Loucy (cell line): Measurements from ENCODE around the gene TENT5D.
"Not testable (repeated sequence)": the region's sequence is repeated elsewhere in the genome, so short reads cannot be mapped to it uniquely, and the experiment has no call there.

Experiments used
- H2AFZ ChIP-seq: fragments of 200-600 bp; sonication (generic); 2 replicates; pipeline ENCODE4 v1.6.0; 2016; ENCODE audit warnings: antibody characterized with exemption, mild to moderate bottlenecking, low read length, moderate library complexity
- H3F3A ChIP-seq: fragments of 200-600 bp; 2 replicates; pipeline ENCODE4 v1.6.0; 2016; ENCODE audit warnings: antibody characterized with exemption, low read depth, mild to moderate bottlenecking
- H3K27me3 ChIP-seq: fragments of 200-600 bp; sonication (generic); 2 replicates; pipeline ENCODE4 v1.6.1; 2014; ENCODE audit warnings: low read length, mild to moderate bottlenecking; ENCODE audit not compliant: insufficient read depth, poor library complexity, severe bottlenecking
- H3K36me3 ChIP-seq: fragments of 200-600 bp; sonication (generic); 2 replicates; pipeline ENCODE4 v1.6.1; 2016; ENCODE audit warnings: low read length; ENCODE audit not compliant: insufficient read depth
- H3K4me1 ChIP-seq: fragments of 200-600 bp; sonication (generic); 2 replicates; pipeline ENCODE4 v1.5.1; 2014; ENCODE audit warnings: low read length, mild to moderate bottlenecking; ENCODE audit not compliant: insufficient read depth, poor library complexity, severe bottlenecking
- H3K4me2 ChIP-seq: fragments of 200-600 bp; sonication (generic); 2 replicates; pipeline ENCODE4 v1.6.0; 2014; ENCODE audit warnings: antibody characterized with exemption, low read length, low read depth, mild to moderate bottlenecking; ENCODE audit not compliant: poor library complexity, severe bottlenecking
- H3K4me3 ChIP-seq: fragments of 200-600 bp; sonication (generic); 2 replicates; pipeline ENCODE4 v1.5.1; 2014; ENCODE audit warnings: low read length, mild to moderate bottlenecking, mixed read lengths; ENCODE audit not compliant: poor library complexity, severe bottlenecking
- H3K79me2 ChIP-seq: fragments of 200-600 bp; sonication (generic); 2 replicates; pipeline ENCODE4 v1.6.1; 2014; ENCODE audit warnings: low read length; ENCODE audit not compliant: insufficient read depth
- H3K9ac ChIP-seq: fragments of 200-600 bp; sonication (generic); 2 replicates; pipeline ENCODE4 v1.6.0; 2014; ENCODE audit warnings: mild to moderate bottlenecking, low read depth, low read length, moderate library complexity; ENCODE audit not compliant: poor library complexity, severe bottlenecking
- H3K9me2 ChIP-seq: fragments of 200-600 bp; sonication (generic); replicated peaks from 2 replicates; pipeline ENCODE4 v1.6.1; 2016; ENCODE audit warnings: low read depth, low read length, mixed read lengths
- H3K9me3 ChIP-seq: fragments of 200-600 bp; sonication (generic); 2 replicates; pipeline ENCODE4 v1.6.1; 2014; ENCODE audit warnings: mild to moderate bottlenecking, antibody characterized with exemption, low read length, low read depth; ENCODE audit not compliant: insufficient read depth
- H4K20me1 ChIP-seq: fragments of 200-600 bp; sonication (generic); 2 replicates; pipeline ENCODE4 v1.6.0; 2014; ENCODE audit warnings: antibody characterized with exemption, low read length, mild to moderate bottlenecking; ENCODE audit not compliant: insufficient read depth, poor library complexity, severe bottlenecking
- CTCF ChIP-seq: fragments of 200-600 bp; sonication (generic); conservative IDR thresholded peaks from 2 replicates; pipeline ENCODE4 v1.5.1; 2014; ENCODE audit warnings: mild to moderate bottlenecking, antibody characterized with exemption, low read length
- EZH2phosphoT487 ChIP-seq: fragments of 200-600 bp; IDR thresholded peaks from 2 replicates; pipeline ENCODE4 v1.6.1; 2018; ENCODE audit warnings: antibody characterized with exemption, mild to moderate bottlenecking, moderate library complexity, borderline replicate concordance

Gene TENT5D

GRCh38 chrX:80431505-80431832, 11.2 kb downstream of the TENT5D start:
- no peaks in the 10 kb centered on the region for H3F3A ChIP-seq
- H3K79me2 ChIP-seq, result no peaks in the 10 kb centered on the region
- H4K20me1 ChIP-seq, result no peaks in the 10 kb centered on the region
- H3K9me2 ChIP-seq, result no peaks in the 10 kb centered on the region
- TF ChIP-seq EZH2phosphoT487 (no peak), CTCF (no peak)
- no peaks in the 10 kb centered on the region for H3K27me3 ChIP-seq
- H3K36me3 ChIP-seq, result no peaks in the 10 kb centered on the region
- no peaks in the 10 kb centered on the region for H3K9me3 ChIP-seq
- no peak overlapping the region for H3K9ac ChIP-seq
- no peak overlapping the region for H3K4me2 ChIP-seq
- no peaks in the 10 kb centered on the region for H3K4me1 ChIP-seq
- H3K4me3 ChIP-seq, result no peak overlapping the region
- H2AFZ ChIP-seq, result no peak overlapping the region

- Histone ChIP-seq H3K9me3 (no peaks in the 10 kb centered on the region), H3K9me2 (no peaks in the 10 kb centered on the region), H3K9ac (no peak overlapping the region), H3K4me1 (no peaks in the 10 kb centered on the region), H3K79me2 (no peaks in the 10 kb centered on the region), H4K20me1 (no peaks in the 10 kb centered on the region), H3K27me3 (no peaks in the 10 kb centered on the region), H3K36me3 (no peaks in the 10 kb centered on the region), H3K4me3 (no peak overlapping the region), H3F3A (no peaks in the 10 kb centered on the region), H3K4me2 (no peak overlapping the region), H2AFZ (no peak overlapping the region)
- TF ChIP-seq CTCF, result no peak
- no peak for TF ChIP-seq EZH2phosphoT487
Observed at GRCh38 chrX:80432441-80432840, 12.2 kb downstream of the TENT5D start.

GRCh38 chrX:80432863-80433262, 12.6 kb downstream of the TENT5D start:
- no peaks in the 10 kb centered on the region for H3F3A ChIP-seq
- no peaks in the 10 kb centered on the region for H3K4me1 ChIP-seq
- no peak overlapping the region for H2AFZ ChIP-seq
- no peak overlapping the region for H3K9ac ChIP-seq
- TF ChIP-seq CTCF (no peak), EZH2phosphoT487 (no peak)
- no peaks in the 10 kb centered on the region for H3K9me2 ChIP-seq
- no peaks in the 10 kb centered on the region for H3K36me3 ChIP-seq
- H3K79me2 ChIP-seq, result no peaks in the 10 kb centered on the region
- no peak overlapping the region for H3K4me3 ChIP-seq
- no peaks in the 10 kb centered on the region for H3K27me3 ChIP-seq
- H3K9me3 ChIP-seq, result no peaks in the 10 kb centered on the region
- no peaks in the 10 kb centered on the region for H4K20me1 ChIP-seq
- H3K4me2 ChIP-seq, result no peak overlapping the region

GRCh38 chrX:80468166-80468565, 47.9 kb downstream of the TENT5D start:
- not testable (repeated sequence) for H3K4me1 ChIP-seq, H3K4me3 ChIP-seq

More at GRCh38 chrX:80468166-80468565, 47.9 kb downstream of the TENT5D start:
- H3K79me2 ChIP-seq, H2AFZ ChIP-seq, H4K20me1 ChIP-seq, H3F3A ChIP-seq, H3K4me2 ChIP-seq, H3K9me3 ChIP-seq, H3K9me2 ChIP-seq, H3K9ac ChIP-seq, H3K27me3 ChIP-seq, H3K36me3 ChIP-seq: not testable (repeated sequence)
